Forelimb muscle (tissue), 1 donor: ENCODE results near the gene CFAP57. TPM values are rescaled to one million over a fixed set of nuclear protein-coding genes. Genes with fewer than 3 reads are reported as not detected.
A peak's percentile ranks its signal among the peaks of the same experiment; 100 is the strongest.

Experiments
- DNase-seq: peaks from one replicate; pipeline ENCODE4 v3.0.0-alpha.2; 2013; ENCODE audit warnings: low read depth
- polyA plus RNA-seq: library from polyadenylated mRNA; unstranded; fragments of 120-200 nt; gene quantifications from one replicate; pipeline ENCODE4 v1.2.1, GENCODE V29; 2013; ENCODE audit not compliant: insufficient read length

CFAP57 gene
- polyA plus RNA-seq, 1 donor, result 0.08 TPM

DNA sequence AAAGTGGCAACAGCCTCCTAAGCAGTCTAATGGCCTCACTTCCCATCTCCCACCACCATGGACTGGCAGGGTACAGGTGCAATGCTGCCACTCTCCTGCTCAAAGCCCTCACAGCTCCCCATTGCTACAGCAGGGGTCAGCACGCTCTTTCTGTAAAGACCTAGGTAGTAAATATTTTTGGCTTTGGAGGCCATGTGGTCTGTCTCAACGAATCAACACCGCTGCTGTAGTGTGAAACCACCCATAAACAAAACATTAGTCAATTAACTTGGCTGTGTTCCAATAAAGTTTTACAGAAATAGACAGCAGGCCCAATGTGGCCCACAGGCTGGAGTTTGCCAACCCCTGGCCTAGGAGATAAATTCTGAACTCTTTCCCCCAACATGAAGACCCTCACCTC lies 53.0 kb downstream of the CFAP57 start:
- no peak for DNase-seq

DNA sequence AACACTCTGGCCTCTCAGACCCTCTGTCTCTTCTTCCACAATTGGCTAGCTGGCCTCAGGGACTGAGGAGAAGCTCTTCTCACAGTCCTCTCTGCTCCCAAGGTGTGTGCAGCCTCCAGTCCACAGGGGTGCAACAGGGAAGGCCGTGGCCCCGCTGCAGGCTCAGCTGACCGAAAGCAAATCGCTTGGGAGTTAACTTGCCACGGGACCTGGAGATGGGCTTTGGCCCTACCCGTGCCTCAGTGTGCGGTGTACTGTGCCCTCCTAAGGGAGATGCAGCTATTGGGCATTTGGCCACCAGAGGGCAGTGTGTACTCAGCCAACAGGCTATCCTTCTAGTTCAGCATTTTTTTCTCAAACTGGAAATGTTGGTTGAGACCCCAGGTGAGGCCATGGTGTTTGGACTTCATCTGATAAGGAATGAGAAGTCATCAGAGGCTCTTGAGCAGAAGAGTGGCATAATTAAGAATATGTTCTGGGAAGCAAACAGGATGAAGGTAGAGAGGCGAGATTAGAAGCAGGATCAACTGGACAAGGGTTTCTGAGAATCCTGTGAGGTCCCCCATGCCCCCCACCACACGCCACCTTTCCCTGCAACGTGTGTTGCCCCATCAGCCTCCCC lies 55.1 kb downstream of the CFAP57 start:
- DNase-seq, result no peak

DNA sequence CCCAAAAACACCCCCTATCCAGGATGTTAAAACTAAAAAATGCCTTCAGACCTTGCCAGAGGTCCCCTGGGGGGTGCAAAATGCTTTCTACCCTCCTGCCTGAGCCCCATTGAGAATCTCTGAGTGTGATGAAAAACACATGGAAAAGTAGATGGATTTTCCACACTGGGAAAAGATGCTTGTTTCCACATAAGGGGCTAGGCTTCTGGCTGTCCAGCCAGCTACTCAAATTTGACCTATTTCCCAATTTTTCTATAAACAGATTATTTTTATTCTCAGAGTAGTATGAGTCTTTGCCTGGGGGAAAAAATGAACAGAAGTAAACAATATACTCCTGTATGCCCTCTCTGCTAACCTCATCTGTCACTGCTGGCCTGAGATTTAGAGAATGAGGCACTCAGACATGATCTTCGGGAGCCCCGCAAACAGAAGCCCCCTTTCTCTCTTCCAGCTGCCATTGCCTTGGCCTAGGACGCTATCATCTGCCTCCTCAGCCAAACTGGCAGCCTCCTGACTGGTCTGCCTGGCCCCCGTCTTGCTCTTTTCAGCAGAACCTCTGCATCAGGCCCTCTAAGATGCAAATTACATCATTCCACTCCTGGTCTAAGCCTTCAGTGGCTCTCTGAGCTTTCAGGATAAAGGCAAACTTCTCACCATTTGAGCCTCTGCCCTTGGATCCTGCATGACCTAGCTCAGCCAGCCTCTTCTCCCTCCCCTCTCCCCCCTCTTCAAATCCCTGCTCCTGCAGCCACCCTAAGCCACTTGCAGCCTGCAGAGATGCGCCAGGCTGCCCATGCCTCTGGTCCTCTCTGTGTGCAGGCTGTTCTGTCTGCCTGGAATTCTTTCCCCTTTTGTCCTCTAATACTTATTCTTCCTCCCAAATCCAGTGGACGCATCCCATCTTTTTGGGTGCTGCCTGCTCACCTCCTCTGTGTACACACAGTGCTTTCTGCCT lies 58.0 kb downstream of the CFAP57 start:
- DNase-seq, result peak; percentile 46

DNA sequence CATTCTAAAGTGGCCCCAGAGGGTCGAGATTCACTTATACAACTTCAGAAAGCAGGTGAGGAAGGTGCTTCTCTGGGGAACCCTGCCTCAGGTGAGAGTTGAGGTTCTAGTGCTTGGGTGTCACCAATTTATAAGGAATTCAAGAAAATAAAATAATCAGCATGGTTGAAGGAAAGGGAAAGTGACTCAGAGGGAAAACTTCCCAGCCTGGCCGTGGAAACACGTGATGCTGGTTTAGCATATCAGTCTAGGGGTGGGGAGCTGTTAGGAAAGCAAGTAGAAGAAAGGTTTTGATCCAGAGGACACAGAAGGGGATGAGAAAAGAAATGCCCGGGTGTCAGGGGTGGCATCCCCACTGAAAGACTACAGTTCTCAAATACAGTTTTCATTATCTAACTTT lies 59.9 kb downstream of the CFAP57 start:
- DNase-seq, result no peak

DNA sequence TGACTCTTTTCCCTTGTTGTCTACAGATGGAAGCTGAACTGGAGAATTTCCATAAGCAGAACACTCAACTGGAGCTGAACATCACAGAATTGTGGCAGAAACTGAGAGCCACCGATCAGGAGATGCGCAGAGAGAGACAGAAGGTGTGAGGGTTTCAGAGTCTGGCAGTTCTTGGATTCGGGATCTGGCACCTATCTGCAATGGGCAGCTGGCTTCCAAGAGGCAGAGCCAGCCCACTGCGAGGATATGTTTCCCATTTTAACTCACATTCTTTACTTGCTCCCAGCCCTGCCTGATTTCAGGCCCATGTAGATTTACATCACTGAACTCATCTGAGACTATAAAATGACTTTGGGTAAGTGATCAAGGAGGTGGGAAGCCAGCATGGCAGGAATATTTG lies 60.4 kb downstream of the CFAP57 start:
- DNase-seq, result no peak

DNA sequence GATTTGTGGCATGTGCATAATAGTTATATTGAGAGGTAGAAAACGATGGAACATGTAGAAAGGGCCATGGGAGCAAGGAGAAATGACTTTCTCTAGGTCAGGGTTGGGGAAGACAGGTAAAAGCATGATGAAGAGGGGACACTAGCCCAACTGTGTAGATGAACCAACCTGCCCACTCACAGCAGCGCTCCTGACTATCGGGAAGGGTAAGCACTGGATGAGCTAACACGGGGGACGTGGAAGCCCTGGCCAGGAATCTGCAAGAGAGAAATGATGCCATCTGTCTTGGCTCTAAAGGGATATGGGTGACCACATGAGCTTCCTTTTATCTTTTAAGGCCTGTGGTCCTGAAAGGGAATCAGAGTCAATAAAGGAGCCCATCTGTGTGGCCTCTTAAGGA lies 61.5 kb downstream of the CFAP57 start:
- no peak for DNase-seq

DNA sequence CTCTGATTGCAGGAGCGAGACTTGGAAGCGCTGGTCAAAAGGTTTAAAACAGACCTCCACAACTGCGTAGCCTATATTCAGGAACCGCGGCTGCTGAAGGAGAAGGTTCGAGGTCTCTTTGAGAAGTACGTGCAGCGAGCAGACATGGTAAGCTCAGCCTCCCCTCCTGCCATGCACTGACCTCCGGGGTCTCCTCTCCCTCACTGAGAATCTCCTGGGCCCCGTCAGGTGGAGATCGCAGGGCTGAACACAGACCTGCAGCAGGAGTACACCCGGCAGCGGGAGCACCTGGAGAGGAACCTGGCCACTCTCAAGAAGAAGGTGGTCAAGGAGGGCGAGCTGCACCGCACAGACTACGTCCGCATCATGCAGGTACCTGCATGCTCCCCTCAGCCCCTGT lies 62.1 kb downstream of the CFAP57 start:
- no peak for DNase-seq

DNA sequence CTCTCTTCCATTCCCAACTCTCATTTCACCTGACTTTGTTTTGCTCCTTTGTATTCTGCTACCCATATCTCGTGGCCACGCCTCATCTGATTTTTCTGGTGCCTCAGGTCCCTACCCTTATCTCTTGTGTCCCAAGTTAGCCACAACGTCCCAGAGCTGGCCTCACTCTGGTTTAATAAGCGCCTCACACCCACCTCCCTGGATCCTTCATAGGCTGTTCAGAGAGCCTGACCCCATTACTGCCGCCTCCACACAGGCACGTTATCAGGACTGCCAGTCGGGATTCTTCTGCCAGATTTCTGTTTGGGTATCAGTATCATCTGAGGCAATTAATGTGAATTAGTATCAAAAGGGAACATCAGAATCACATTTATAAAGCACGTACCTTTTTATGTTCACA lies 62.9 kb downstream of the CFAP57 start:
- no peak for DNase-seq

DNA sequence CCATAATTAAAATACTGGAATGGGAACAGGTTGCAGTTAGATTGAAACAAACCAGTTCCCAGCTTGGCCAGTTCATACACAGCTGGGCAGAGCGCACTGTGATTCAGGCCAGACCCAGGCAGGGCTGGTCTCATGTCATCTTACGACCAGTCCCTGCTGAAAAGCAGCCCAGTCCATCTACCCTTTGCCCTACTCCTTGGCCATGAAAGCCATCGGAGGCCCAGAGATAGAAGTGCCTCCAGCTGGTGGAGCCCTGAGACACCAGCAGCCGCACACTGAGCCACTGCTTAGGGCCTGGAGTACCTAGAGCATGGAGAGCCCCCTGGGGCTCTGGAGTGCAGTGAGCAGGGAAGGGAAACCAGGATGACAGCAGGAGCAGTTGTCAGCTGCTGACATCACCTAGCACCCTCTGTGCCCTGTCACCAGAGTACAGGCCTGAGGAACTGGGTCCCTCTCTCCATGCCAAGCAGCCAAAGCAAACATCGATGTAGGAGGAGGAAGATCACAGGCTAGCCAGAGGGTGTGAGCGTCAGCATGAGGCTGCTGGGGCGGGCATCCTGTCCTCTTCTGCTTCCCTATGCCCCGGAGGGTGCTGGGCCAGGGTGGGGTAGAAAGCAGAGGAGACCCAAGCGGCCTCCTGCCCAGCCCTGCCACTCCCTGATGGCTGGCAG lies 63.5 kb downstream of the CFAP57 start:
- DNase-seq, result no peak

DNA sequence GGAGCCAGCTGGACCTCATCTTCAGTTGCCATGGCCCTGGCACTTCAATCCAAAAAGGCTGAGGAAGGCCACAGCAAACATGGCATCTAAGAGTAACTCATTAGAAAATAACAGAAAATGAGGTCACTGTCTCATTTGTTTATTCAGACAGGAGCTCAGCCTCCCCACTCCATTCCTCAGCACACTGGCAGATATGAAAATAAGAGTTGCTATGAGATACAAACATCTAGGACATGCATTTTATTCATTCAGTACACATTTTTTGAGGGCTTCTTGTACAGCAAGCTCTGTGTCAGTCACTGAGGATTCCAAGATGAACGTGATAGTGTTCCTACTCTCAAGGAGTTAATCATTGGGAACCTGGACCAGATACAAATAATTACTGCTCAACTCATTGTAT lies 65.0 kb downstream of the CFAP57 start:
- no peak for DNase-seq

DNA sequence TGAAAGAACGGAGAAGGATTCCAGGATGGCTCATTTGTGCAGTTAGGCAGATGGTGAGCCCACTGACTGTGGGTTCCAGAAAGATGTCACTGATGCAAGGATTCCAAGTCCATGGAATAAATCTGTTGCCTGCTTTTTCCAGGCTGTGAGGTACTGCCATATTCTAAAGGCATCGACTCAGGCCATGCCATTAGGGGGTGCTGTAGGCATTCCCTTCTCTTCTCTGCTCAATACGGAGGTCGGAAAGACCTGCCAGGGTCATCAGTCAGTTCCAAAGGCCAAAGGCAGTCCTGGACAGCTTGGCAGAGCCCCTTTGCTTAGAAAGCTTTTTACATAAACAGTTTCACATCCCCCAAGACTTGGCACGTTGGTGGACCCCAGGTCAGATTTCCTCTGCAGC lies 66.0 kb downstream of the CFAP57 start:
- DNase-seq, result no peak

DNA sequence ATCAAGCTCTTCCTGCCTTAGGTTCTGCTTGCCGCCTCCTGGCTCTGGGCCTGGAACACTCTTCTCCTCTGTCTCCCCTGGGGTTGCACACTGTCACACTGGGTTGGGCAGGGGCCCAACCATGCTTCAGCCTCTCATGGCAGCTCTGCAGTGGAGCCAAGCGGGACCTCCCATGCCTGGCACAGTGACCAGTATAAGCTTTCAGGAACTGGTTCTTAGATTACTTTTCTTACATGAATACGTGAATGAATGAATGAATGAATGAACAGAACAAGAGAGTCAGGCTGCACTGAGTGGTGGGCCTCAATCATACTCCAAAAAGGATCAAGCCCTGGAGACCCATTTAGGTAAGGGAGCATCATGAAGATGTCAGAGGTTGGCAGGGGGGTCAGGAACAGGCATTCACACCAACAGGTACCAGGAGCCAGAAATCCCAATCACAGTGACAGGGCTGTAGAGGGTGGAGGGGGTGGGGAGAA lies 66.9 kb downstream of the CFAP57 start:
- DNase-seq, result no peak

DNA sequence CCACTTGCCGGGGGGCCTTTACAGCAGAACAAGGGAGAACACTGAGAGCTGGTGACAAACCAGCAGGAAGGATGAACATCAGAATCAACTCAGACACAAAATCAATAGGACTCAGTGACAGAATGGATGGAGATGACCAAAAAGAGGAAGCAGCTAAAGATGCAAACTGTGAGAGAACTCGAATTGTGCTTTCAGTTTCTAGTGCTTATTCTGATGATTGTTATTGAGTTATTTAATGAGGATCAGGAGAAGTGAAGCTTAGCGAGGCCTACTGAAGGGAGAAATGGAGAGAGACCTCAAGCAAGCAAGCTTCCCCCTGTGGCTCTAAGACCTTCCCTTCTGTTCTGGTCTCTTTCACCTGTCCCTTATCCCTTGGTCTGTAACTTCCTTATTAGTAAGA lies 67.4 kb downstream of the CFAP57 start:
- no peak for DNase-seq

DNA sequence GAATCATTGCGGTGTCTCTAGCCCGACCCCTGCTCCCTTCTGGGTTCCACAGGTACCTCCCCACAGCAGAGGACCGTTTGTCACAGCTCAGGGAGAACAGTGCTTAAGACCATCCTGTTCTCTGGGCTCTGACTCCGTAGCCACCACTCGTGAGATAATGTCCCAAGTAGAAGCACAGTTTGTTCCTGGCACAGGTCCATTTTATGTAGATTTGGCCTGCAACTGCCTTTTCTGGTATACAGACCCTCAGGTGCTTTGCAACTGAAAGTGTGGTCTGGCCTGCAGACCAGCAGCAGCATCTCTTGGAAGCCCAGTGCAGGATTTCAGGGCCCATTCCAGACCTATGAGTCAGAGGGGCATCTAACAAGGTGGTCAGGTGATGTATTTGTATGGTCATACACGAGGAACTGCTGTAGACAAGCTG lies 69.3 kb downstream of the CFAP57 start:
- no peak for DNase-seq

DNA sequence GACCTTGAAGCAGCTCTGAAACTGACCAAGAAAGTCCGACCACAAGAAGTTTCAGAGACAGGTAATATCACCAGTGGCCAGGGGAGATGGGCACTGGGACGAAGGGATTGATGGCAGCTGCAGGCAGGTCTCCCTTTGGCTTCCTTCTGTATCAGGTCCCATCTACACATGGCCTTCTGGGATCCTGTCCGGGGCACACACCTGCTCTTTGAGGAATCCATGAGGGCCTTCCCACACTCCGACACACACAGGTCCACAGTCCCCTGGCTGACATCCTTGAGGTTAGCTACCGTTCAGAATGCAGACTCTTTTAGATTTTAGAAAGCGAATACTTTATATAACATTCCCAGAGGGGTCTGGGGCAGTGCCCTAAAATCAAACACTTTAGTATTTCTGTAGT lies 71.2 kb downstream of the CFAP57 start:
- DNase-seq, result no peak

DNA sequence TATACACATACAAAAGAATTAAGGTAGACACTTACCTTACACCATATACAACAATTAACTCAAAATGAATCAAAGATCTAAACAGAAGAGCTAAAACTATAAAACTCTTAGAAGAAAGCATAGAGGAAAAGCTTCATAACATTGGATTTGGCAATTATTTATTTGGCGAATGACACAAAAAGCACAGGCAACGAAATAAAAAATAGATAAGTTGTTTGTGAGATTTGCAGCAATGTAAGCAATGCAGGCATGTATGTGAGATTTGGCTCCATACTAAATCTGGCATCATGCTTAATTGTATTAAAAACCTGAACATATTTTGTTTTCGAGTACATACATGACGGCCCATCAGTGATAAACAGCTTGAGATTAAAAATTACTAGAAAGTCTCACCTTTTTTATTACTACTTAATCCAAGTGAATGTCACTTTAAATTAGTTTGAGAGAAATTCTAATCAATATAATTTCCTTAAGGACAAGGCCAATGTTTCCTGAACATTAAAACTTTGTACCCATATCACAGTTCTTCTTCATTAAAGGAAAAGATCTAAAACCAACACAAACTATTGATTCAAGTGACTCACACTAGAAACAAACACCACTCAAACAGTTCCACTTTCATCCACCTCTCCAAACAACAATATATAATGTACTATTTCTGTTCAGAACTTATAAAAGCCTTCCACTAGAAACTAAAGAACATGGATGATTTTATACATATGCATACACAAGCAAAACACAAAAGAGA lies 74.5 kb downstream of the CFAP57 start:
- DNase-seq, result no peak

DNA sequence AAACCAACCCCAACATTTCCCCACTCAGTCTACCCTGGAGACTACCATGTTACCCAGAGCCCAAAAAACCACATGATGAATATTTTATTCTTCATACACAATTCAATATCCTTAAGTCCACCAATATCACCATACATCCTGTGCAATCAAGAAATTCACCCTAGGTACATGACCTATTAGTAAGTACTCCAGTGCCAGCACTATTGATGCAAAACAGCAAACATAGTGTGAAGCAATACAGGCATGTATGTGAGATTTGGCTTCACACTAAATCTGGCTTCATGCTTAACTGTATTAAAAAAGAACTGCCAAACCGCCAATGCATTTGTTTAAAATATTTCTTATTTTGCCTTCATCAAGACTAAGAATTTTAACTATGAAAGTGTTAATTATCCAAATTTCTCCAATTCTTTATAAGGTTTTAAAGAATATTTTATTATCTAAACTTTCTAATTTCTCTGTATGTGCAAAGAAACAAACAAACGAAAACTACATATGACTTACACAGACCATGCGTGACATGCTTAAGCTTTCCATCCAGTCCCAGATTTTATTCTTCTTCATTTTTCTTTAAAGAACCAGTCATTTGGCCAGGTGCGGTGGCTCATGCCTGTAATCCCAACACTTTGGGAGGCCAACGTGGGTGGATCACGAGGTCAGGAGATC lies 75.3 kb downstream of the CFAP57 start:
- DNase-seq, result no peak

DNA sequence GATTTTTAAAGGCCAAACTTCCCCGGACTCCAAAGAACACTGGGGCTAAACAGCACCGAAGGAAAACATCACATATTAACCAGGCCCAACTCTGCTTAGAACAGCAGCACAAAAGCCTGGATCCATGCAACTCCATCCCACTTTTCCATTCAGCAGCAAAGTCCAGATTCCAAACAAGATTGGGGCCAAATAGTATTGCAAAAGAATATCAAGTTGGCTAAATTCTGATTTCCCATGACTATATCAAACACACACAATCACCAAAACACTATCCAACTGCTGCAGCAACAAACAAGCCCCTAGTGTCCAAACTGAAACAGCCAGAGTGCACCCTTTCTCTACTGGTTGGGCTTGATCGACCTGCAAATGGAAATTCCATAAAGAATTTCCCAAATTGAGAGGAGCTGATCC lies 78.2 kb downstream of the CFAP57 start:
- no peak for DNase-seq

DNA sequence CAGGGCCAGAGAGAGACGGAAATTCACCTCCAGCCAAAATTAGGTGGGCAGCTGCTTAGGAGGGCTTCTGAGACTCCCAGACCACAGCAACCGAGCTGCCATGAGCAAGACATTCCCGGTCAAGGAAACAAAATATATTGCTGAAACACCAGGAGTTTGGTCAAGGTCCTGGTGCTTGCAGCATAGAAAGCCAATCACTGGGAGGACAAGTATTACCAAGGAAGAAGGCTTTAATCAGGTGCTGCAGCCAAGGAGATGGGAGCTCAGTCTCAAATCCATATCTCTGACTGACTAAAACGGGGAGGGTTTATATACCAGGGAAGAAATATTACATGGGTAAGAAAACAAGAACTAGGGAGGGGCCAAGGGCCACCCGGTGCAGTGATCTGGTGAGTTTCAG lies 78.9 kb downstream of the CFAP57 start:
- no peak for DNase-seq

DNA sequence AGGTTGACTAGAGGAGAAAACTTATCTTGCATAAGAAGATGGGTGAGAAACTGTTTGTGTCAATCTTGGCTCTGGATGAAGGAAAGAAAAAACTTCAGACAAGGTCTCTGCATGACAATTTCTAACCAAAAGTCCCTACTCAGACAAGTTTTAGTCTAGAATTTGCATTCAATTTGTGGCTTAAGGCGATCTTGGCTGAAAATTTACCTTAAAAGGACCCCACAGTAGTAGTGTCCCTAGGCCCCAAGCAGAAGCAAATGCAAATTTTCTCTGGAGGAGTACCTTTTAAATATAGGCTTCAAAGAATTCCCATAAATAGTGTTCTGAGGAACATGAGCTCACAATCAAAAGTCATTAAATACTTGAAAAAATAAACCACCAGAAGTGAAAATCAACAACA lies 80.1 kb downstream of the CFAP57 start:
- DNase-seq, result no peak

DNA sequence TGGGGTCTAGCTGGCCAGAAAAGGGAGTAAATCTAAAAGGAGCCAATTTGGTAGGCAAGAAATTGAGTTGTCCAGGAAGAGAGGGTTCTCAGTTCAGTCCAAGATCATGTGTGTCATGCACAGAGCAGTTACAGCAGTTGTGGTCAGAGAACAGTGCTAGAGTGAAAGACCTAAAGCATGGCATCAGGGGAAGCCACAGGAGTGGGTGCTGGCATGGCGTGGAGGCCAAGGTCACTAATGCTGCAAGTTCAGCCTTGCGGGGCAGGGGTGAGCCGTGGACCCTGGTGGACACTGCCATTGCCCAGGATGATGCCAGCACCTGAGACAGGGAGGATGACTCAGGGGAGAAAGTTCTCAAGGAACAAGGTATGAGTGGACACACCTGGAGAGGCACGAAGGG lies 81.0 kb downstream of the CFAP57 start:
- no peak for DNase-seq
